Measurements from ENCODE around the gene DKK3.

Gene DKK3

GRCh38 chr11:11980841-11981308 is 27.6 kb downstream of the DKK3 start:
- no peak for DNase-seq

DNA sequence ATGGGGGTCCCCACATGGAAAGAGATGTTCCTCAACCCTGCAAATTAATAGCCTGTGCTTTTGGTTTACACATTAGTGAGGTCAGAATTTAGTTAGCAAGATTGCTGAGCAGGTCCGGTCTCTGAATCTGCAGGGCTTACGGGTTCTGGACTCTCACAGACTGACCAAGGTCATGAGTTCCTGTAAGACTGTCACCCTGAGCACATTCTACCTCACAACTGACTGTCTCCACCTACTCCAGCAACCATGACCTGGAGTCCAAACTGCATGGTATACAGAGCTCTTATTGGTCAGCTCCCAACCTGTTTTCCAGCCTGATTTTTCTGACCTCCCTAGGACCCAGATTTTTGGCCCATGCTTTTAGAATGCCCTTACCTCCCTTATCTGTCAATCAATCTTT is 28.2 kb downstream of the DKK3 start:
- DNase-seq: no peak

DNA sequence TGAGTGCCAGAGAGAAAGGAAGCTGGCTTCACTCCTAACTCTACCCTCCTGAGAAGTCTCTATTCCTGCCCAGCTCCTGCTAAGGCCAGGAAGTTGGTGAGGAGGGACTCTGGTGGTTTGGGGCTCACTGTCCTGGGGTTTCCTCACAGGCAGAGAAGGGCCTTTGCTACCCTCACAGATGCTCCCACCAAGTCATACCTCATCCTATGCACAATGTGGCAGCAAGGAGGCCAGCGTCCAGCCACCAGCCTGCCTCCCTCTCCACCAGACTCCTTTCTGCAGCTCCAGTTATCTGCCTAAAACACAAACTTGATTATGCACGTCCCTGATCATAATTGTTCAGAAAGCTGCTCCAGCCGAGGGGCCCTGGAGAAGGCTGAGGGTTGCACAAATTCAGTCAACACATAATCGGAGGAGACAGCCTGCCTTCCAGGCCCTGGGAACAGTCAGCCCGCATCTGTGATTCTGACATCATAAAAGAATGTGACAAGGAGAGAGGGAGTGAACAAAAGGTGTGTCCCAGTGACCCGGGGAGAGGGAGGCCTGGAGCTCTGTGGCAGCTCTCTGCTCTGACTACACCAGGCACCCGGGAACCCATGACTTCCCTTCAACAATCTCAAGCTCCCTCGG is 28.8 kb downstream of the DKK3 start:
- DNase-seq: no peak

- peak; percentile 78 for DNase-seq
Measured at GRCh38 chr11:11978792-11979487, 29.5 kb downstream of the DKK3 start.

DNA sequence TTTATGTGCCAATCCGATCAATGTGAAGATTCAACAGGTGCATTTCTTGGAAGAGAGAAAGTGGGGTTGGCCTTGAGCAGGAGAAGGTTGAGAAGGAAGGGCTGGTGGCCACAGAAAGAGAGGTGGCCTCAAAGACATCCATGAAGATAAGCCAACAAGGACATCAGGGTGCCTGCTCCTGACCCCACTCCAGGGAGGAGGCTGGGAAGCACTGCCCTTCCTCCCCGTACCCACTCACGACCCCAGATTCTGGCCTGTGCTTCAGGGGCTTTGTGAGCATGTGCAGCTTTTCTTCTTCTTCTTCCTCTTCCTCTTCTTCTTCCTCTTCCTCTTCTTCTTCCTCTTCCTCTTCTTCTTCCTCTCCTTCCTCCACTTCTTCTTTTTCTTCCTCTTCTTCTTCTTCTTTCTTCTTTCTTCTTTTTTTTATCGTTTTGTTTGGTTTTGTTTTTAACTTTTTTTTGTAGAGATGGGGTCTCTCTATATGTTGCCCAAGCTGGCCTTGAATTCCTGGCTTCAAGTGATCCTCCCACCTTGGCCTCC is 30.3 kb downstream of the DKK3 start:
- no peak for DNase-seq

DNA sequence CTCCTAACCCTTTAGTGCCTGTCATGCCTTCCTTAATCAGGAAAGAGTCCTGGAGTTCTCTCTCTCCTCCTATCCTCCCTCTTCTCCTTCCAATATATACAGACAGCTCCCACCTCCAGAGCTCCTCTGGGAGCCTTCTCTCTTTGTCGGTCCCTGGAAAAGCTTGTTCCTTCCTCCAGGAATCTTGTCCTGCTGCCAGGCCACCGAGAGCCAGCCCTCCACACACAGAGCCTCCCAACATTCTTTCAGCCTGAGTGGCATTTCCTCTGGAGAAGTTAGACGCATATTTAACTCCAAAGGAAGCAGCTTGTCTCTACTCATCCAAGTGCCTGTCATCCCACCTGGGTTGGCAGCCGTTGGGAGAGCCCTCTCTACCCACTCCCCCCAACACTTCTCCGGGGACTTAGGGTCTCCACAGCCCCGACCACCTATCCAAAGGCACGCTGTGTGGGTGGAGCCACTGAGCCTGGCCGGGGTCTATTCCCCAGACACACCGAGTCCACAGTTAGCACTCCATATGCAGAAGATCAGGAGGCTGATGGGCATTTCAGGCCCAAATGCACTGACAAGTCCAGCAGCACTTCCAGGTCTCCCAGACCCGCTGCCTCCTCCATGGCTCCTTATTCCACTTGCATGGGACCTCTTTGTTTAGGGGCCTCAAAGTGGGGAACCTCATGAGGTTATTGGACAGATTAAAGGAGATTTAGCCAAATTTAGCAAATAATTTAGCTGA is 31.1 kb downstream of the DKK3 start:
- DNase-seq: no peak

DNA sequence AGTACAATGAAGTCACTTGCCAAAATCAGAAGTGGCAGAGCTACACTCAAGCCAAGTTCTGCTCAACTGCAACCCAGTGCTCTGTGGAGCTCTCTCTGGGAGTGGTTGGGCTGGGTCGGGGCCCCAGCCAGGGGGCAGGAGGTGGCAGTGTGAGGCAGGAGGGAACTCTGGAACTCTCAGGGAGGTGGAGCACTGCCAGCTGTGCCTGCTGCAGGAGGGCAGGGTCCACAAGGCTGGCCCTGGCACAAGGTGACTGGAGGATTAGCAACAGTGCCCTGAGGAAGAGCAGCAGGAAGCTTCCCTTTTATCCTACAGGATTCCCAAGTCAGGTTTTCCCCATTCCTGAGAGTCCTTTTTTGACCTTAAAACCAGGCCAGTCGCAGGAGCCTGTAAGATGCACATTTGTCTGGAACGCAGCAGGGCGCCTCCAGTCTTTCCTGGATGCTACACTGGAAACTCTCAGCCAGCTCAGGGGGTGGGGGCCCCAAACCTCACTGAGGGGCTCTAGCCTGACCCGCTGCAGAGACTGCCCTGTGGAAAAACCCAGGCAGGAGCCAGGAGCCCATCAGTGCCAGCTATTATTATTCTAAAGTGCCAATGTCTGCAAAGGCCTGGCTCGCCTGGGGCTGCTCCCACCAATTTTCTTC is 31.8 kb downstream of the DKK3 start:
- DNase-seq: no peak

GRCh38 chr11:11975201-11976092 is 33.0 kb downstream of the DKK3 start:
- DNase-seq: peak; percentile 39

DNA sequence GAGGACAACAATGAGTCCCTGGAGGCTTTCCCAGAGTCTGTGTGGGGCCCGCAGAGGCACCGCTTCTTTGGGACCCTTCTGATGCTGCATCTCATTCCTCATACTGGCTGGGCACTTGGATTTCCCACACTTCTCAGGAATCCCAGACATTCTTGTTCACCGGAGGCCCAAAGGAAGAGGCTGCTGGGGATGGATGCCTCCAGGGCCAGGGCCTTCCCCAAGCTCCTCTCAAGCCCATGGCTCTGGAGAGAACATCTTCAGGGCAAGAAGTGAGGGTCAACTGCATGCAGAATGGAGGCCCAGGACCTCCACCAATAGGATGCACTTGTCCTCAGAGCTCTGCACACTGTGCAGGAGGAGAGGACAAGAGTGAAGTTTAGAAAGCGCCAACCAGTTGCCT is 34.6 kb downstream of the DKK3 start:
- no peak for DNase-seq

- no peak for DNase-seq
Measured at GRCh38 chr11:11973361-11973800, 35.0 kb downstream of the DKK3 start.

DNA sequence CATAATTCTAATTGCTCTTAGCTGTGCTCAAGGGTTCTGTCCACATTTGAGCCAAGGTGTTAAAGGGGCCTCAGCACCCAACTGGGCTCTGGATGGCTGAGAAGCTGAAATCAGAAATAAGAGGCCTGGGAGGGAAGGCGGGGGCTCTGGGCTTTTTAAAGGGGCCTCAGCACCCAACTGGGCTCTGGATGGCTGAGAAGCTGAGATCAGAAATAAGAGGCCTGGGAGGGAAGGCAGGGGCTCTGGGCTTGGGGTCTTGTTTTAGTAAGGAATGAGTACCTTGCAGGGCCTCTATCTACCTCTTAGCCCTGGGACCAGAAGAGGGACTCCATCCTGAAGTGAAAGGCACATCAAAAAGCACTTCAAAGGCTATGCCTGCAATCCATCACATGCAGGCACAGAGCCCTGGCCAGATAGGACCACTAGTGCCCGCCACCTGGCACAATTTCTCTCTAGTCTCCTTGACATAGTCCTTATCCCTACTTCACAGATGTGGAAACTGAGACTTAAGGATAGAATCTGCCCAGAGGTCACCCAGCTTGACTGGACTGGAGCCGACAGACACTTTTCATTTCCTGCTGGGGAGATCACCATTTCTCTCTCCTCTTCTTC is 35.6 kb downstream of the DKK3 start:
- no peak for DNase-seq

DNA sequence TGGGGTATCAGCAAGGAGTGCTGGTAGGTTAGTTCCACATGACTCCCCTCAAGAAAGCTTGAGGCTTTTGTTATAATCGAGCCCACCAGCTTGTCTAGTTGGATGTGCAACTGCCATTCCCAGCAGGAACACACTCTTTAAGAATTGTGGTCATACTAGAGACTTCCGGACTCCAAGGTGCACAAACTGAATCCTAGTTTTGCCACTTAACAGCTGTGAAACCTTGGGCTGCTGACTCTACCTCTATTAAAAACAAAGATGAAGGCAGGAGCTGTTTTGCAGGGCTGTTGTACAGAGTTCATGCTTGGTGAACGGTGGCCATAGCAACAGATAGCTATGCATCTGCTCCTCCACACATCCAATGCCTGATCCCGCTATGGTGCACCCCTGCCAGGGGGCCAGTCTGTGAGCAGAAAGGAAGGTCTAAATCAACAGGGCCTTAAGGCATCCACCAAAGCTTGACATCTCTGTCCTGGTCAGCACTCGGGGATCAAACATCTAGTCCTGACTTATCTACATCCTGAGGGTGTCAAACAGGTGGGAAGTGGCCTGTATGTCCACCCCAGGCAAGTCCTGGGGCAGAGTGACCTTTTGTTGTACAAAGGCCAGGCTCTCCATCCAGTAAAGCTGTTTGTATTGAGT is 36.4 kb downstream of the DKK3 start:
- DNase-seq: peak; percentile 73

- DNase-seq: no peak
Measured at GRCh38 chr11:11970556-11970955, 37.9 kb downstream of the DKK3 start.

DNA sequence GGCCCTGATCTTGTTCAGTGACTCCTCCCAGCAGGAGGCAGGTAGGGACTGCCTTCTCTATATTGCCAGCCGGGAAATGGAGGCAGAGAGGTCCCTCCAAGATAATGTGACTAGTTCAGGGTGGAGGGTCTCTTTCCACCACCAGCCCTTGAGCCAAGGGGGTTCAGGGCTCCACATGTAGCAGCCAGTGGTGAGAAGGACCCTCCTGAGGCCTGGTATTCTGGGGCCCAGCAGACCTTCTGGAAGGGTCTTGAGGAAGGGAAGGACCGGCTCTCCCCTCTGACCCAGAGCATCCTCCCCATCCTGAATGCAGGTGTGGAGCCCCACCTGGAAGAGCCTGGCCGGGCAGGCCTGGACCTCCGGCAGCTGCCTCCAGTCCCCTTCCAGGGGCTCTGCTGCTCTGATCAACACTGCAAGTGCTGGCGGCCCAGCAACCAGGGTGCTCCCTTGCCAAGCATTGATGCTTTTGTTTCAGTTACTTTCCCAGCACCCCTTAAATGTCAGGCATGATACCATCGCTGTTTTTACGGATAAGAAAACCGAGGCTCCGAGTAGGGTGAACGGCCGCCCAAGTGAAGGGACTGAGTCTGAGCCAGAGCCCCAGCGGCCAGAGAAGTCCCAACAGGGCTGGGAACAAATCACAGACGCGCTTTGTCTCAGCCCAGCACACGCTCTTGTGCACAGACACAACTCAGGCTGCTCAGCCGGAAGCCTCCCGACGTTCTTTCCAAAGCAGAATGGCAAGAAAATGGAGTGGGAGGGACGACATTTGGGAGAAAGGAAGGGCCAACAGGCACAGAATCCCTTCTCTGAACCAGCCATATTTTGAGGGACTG is 38.8 kb downstream of the DKK3 start:
- no peak for DNase-seq

DNA sequence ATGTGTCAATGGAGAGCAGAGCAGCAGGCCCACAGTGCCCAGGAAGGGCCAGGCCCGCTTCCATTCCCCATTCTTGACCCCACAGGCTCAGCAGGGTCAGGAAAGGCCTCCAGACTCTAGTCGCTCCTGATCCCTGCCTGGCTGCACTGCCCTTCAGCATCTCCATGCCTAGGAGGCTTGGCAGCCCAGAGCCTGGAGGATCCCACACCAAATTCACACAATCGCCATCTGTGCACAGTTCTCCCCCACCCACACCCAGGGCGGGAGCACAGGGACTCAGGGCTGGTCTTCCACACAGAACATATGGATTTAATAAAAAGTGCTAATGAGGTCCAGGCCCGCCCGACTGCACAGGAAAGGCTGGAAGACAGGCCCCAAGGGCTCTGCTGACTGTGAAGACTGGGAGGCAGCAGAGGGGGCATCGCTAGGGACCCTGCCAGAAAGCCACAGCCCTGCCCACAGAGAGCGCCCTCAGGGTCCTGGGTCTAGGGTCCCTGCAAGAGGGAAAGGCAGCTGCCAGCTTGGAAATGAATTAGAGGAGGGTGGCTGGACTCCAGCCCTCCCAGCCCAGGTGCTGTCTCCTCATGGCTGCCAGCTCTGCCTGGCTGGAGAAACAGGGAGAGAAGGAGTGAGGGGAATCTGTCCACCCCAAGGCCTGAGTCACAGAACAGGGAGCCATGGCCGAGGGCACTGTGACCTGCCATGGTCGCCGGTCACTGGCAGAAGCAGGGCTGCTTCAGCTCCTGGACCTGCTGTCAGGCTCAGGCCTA is 39.7 kb downstream of the DKK3 start:
- DNase-seq: peak; percentile 34

GRCh38 chr11:11967669-11968510 is 40.5 kb downstream of the DKK3 start:
- no peak for DNase-seq

GRCh38 chr11:11966826-11967668 is 41.4 kb downstream of the DKK3 start:
- peak; percentile 78 for DNase-seq
